H1 (cell line): ENCODE data around the gene LPXN. TPM values are rescaled to one million over a fixed set of nuclear protein-coding genes. Genes with fewer than 3 reads are reported as not detected.

Source experiments
- CTCF ChIA-PET: fragments of 300-600 bp; sonication (Branson Sonifier 250); formaldehyde crosslinking; loops from one replicate; lab custom pipeline; 2021; ENCODE audit not compliant: partially characterized antibody; lab: Charles Lee
- POLR2A ChIA-PET: fragments of 300-600 bp; sonication (Branson Sonifier 250); formaldehyde crosslinking; loops from one replicate; lab custom pipeline; 2021; ENCODE audit warnings: inconsistent platforms; ENCODE audit not compliant: partially characterized antibody; lab: Charles Lee
- DNase-seq, 2 experiments: peaks; one replicate each; pipeline versions ENCODE4 v3.0.0 to v3.0.0-alpha.2; 2010 to 2022; ENCODE audit warnings: low spot score in 2 of 2, low read depth in 1 of 2, mixed read lengths in 1 of 2
- FAIRE-seq: peaks from 2 replicates; lab custom pipeline; 2011; peaks lifted over from hg19 to GRCh38; lab: Jason Lieb, UNC
- H2AFZ ChIP-seq: 2 replicates; pipeline ENCODE4 v1.8.1; 2012; ENCODE audit warnings: low read length, inconsistent platforms
- H2AK5ac ChIP-seq: 2 replicates; pipeline ENCODE4 v1.6.1; 2013; ENCODE audit warnings: low read depth, low read length
- H2BK120ac ChIP-seq: replicated peaks from 2 replicates; pipeline ENCODE3; 2013; ENCODE audit warnings: low read depth, low read length, inconsistent platforms
- H2BK12ac ChIP-seq: 2 replicates; pipeline ENCODE4 v1.6.1; 2013; ENCODE audit warnings: low read depth, low read length
- H2BK15ac ChIP-seq: 2 replicates; pipeline ENCODE4 v1.6.1; 2013; ENCODE audit warnings: low read length
- H2BK20ac ChIP-seq: 2 replicates; pipeline ENCODE4 v1.6.1; 2013; ENCODE audit warnings: low read length
- H2BK5ac ChIP-seq: 2 replicates; pipeline ENCODE4 v1.6.1; 2013; ENCODE audit warnings: low read depth, low read length
- H3K14ac ChIP-seq: 2 replicates; pipeline ENCODE4 v1.6.1; 2013; ENCODE audit warnings: inconsistent platforms; ENCODE audit not compliant: insufficient read length
- H3K18ac ChIP-seq: 2 replicates; pipeline ENCODE4 v1.6.1; 2013; ENCODE audit warnings: low read length; ENCODE audit errors: extremely low read depth
- H3K23ac ChIP-seq: 2 replicates; pipeline ENCODE4 v1.6.1; 2013; ENCODE audit warnings: inconsistent platforms; ENCODE audit not compliant: insufficient read length
- H3K23me2 ChIP-seq: 2 replicates; pipeline ENCODE4 v1.6.1; 2013; ENCODE audit warnings: low read depth, low read length
- H3K27ac ChIP-seq: 2 replicates; pipeline ENCODE4 v1.6.1; 2011; ENCODE audit warnings: low read depth, low read length, inconsistent platforms
- H3K27me3 ChIP-seq, 4 experiments: replicated peaks in 1 of 4; 1 replicate in 1 of 4; 2 replicates in 3 of 4; pipeline versions ENCODE4 v1.6.1 to v1.8.1; 2011 to 2013; ENCODE audit warnings: low read length in 3 of 4, mild to moderate bottlenecking in 3 of 4, inconsistent platforms in 2 of 4, mixed read lengths in 2 of 4, moderate library complexity in 1 of 4; ENCODE audit not compliant: control insufficient read depth in 3 of 4, insufficient read depth in 3 of 4; ENCODE audit errors: extremely low read depth in 1 of 4
- H3K36me3 ChIP-seq, 4 experiments: 2 replicates each; pipeline versions ENCODE4 v1.6.1 to v1.8.1; 2011 to 2013; ENCODE audit warnings: mild to moderate bottlenecking in 4 of 4, low read length in 3 of 4, moderate library complexity in 2 of 4, control low read depth in 1 of 4, inconsistent platforms in 1 of 4; ENCODE audit not compliant: insufficient read depth in 4 of 4, control insufficient read depth in 2 of 4
- H3K4ac ChIP-seq: replicated peaks from 2 replicates; pipeline ENCODE3; 2013; ENCODE audit warnings: low read length, low read depth, mixed read lengths, inconsistent platforms; ENCODE audit not compliant: insufficient read length
- H3K4me1 ChIP-seq, 4 experiments: replicated peaks in 1 of 4; 1 replicate in 1 of 4; 2 replicates in 3 of 4; pipeline versions ENCODE4 v1.6.1 to v1.8.1; 2011 to 2013; ENCODE audit warnings: low read length in 3 of 4, inconsistent platforms in 2 of 4, mixed read lengths in 1 of 4; ENCODE audit not compliant: insufficient read depth in 4 of 4, control insufficient read depth in 3 of 4
- H3K4me2 ChIP-seq, 2 experiments: 2 replicates each; pipeline versions ENCODE4 v1.6.1 to v1.8.1; 2011 to 2013; ENCODE audit warnings: low read depth in 2 of 2, low read length in 2 of 2, control low read depth in 1 of 2, inconsistent platforms in 1 of 2, mild to moderate bottlenecking in 1 of 2; ENCODE audit not compliant: insufficient read depth in 1 of 2
- H3K4me3 ChIP-seq, 4 experiments: fragments of 200-600, 300-600 bp in 1 of 4; sonication (generic), shearing (Covaris generic), sonication (Bioruptor Twin) in 1 of 4; 2 replicates each; pipeline versions ENCODE4 v1.5.1 to v1.8.1; 2011 to 2016; ENCODE audit warnings: low read length in 4 of 4, low read depth in 3 of 4, control low read depth in 2 of 4, inconsistent platforms in 2 of 4, mild to moderate bottlenecking in 2 of 4, mixed read lengths in 1 of 4, moderate library complexity in 1 of 4; ENCODE audit not compliant: insufficient read depth in 2 of 4; ENCODE audit errors: extremely low read depth in 1 of 4
- H3K56ac ChIP-seq: replicated peaks from 2 replicates; pipeline ENCODE3; 2013; ENCODE audit warnings: low read depth, mild to moderate bottlenecking, mixed read lengths, low read length, inconsistent platforms; ENCODE audit not compliant: insufficient read length
- H3K79me1 ChIP-seq: 2 replicates; pipeline ENCODE4 v1.6.1; 2013; ENCODE audit warnings: low read depth, low read length, control low read depth
- H3K79me2 ChIP-seq, 2 experiments: 2 replicates each; pipeline versions ENCODE4 v1.6.1 to v1.8.1; 2012 to 2013; ENCODE audit warnings: low read length in 2 of 2, mild to moderate bottlenecking in 2 of 2, inconsistent platforms in 1 of 2; ENCODE audit not compliant: insufficient read depth in 2 of 2, control insufficient read depth in 1 of 2
- H3K9ac ChIP-seq, 4 experiments: replicated peaks in 1 of 4; 1 replicate in 1 of 4; 2 replicates in 3 of 4; pipeline versions ENCODE4 v1.6.1 to v1.8.1; 2011 to 2013; ENCODE audit warnings: low read depth in 3 of 4, low read length in 3 of 4, control low read depth in 2 of 4, mild to moderate bottlenecking in 2 of 4, moderate library complexity in 2 of 4, inconsistent platforms in 1 of 4; ENCODE audit errors: extremely low read depth in 1 of 4
- H3K9me3 ChIP-seq, 2 experiments: 2 replicates each; pipeline versions ENCODE4 v1.6.1 to v1.8.1; 2012 to 2013; ENCODE audit warnings: mild to moderate bottlenecking in 2 of 2, moderate library complexity in 2 of 2, control low read depth in 1 of 2, inconsistent platforms in 1 of 2, low read depth in 1 of 2, low read length in 1 of 2, mixed read lengths in 1 of 2; ENCODE audit not compliant: insufficient read depth in 2 of 2
- H4K20me1 ChIP-seq, 2 experiments: replicated peaks in 1 of 2; 2 replicates each; pipeline versions ENCODE3 to v1.8.1; 2011 to 2013; ENCODE audit warnings: inconsistent platforms in 2 of 2, low read length in 2 of 2, mild to moderate bottlenecking in 1 of 2; ENCODE audit not compliant: insufficient read depth in 2 of 2, control insufficient read depth in 1 of 2
- H4K5ac ChIP-seq: 2 replicates; pipeline ENCODE4 v1.6.1; 2013; ENCODE audit warnings: low read length, low read depth, mixed read lengths, inconsistent platforms; ENCODE audit not compliant: insufficient read length
- H4K8ac ChIP-seq: 2 replicates; pipeline ENCODE4 v1.8.0; 2013; ENCODE audit warnings: mild to moderate bottlenecking, moderate library complexity, low read length, inconsistent platforms; ENCODE audit not compliant: insufficient read depth; ENCODE audit errors: extremely low read depth
- H4K91ac ChIP-seq: replicated peaks from 2 replicates; pipeline ENCODE3; 2013; ENCODE audit warnings: low read length, mixed read lengths, inconsistent platforms; ENCODE audit not compliant: insufficient read length
- EGR1 ChIP-seq: IDR thresholded peaks from 2 replicates; pipeline ENCODE4 v1.6.1; 2011; ENCODE audit warnings: low read depth, low read length, borderline replicate concordance
- EZH2 ChIP-seq: fragments of 200-600 bp; sonication (generic); IDR thresholded peaks from 2 replicates; pipeline ENCODE4 v1.7.1; 2012; ENCODE audit warnings: low read depth, mild to moderate bottlenecking, moderate library complexity, low read length, inconsistent platforms; ENCODE audit not compliant: severe bottlenecking
- FOSL1 ChIP-seq: IDR thresholded peaks from 2 replicates; pipeline ENCODE4 v1.6.1; 2011; ENCODE audit warnings: mild to moderate bottlenecking, low read depth, low read length, moderate library complexity; ENCODE audit not compliant: insufficient read depth
- POU5F1 ChIP-seq: IDR thresholded peaks from 2 replicates; pipeline ENCODE4 v1.6.1; 2011; ENCODE audit warnings: low read depth, mild to moderate bottlenecking, low read length, moderate library complexity
- RFX5 ChIP-seq: IDR thresholded peaks from 2 replicates; pipeline ENCODE4 v1.6.1; 2011; ENCODE audit warnings: low read depth, low read length, improper control_type of control experiment, borderline replicate concordance
- SIN3A ChIP-seq, 2 experiments: IDR thresholded peaks in 1 of 2; conservative IDR thresholded peaks in 1 of 2; 2 replicates each; pipeline ENCODE4 v1.6.1; 2011 to 2012; ENCODE audit warnings: low read length in 2 of 2, improper control_type of control experiment in 1 of 2, low read depth in 1 of 2, mild to moderate bottlenecking in 1 of 2
- SIRT6 ChIP-seq: IDR thresholded peaks from one replicate; pipeline ENCODE4 v1.7.1; 2012; ENCODE audit warnings: low read length, inconsistent platforms
- SP1 ChIP-seq: IDR thresholded peaks from 2 replicates; pipeline ENCODE4 v1.6.1; 2011; ENCODE audit warnings: low read depth, low read length
- SP2 ChIP-seq: IDR thresholded peaks from 2 replicates; pipeline ENCODE4 v1.6.1; 2012; ENCODE audit warnings: mild to moderate bottlenecking, low read length, inconsistent platforms
- SRF ChIP-seq: IDR thresholded peaks from 2 replicates; pipeline ENCODE4 v1.6.1; 2011; ENCODE audit warnings: mild to moderate bottlenecking, low read depth, low read length, moderate library complexity
- TEAD4 ChIP-seq: IDR thresholded peaks from 2 replicates; pipeline ENCODE4 v1.6.1; 2012; ENCODE audit warnings: low read depth, low read length, inconsistent platforms, mixed read lengths
- ZNF274 ChIP-seq: IDR thresholded peaks from 2 replicates; pipeline ENCODE4 v1.7.0; 2012; ENCODE audit warnings: low read length, borderline replicate concordance; ENCODE audit errors: extremely low read depth
- polyA plus RNA-seq, 7 experiments: library from polyadenylated mRNA; depleted of rRNA in 3 of 7; stranded (reverse) in 5 of 7; unstranded in 2 of 7; fragments of >200 nt in 5 of 7; fragments of 200-250 nt in 2 of 7; gene quantifications; 1 replicate in 5 of 7; 2 replicates in 1 of 7; 4 replicates in 1 of 7; pipeline versions ENCODE4 v1.2.1 to v1.2.3, GENCODE V29; 2011 to 2013; ENCODE audit warnings: missing spikeins in 2 of 7, mixed read lengths in 2 of 7
- total RNA-seq: library from RNA; stranded (reverse); fragmentation: NEBNext Ultra II Directional; extraction: Animal tissue kit (Norgen Biotek cat#: 25700); gene quantifications from 2 replicates; pipeline ENCODE4 v1.2.1, GENCODE V29; 2021
- TF ChIP-seq, protein P1 (sequence below): IDR thresholded peaks from 2 replicates; pipeline ENCODE4 v1.6.1; 2011; ENCODE audit warnings: low read depth, mild to moderate bottlenecking, low read length; ENCODE audit not compliant: insufficient read depth
- TF ChIP-seq, protein P2 (sequence below): IDR thresholded peaks from 2 replicates; pipeline ENCODE4 v1.6.1; 2011; ENCODE audit warnings: low read length, improper control_type of control experiment

LPXN gene
- total and polyA plus RNA-seq, 2 of the 8 experiments (the other 6 are each of a cell fraction or from before 2014, with no cell fraction given), result 1.4 to 2.7 TPM

DNA sequence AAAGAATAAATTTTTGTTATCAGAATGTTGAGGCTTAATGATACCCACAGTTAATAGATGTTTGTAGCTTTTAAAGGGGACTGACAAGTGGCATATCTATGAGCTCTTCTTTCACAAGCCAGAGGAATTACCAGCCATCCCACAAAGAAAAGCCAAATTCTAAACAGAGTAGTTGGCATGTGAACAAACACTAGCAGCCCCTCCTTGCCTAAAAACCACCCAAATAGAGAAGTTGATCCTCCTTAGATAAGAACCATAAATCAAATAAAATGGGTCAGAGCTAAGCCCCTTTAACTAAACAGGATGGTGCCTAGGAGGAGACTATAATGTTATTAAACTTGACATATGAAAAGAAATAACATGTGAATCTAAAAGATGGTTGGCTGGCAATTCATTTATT lies 11.4 kb downstream of the LPXN start:
- TF ChIP-seq ZNF274 (no peak), SIRT6 (no peak), TEAD4 (no peak), SIN3A (conservative IDR thresholded peaks at IDR 0.05 in 1 of 2, IDR thresholded peaks at IDR 0.05 in 1 of 2; ENCODE audit: low read depth in 1 of 2, low read length in 2 of 2) (no peak), SP1 (no peak), EGR1 (no peak), RFX5 (no peak), FOSL1 (no peak), POU5F1 (no peak), SP2 (no peak), SRF (no peak), EZH2 (no peak)
- TF ChIP-seq, protein P1, sequence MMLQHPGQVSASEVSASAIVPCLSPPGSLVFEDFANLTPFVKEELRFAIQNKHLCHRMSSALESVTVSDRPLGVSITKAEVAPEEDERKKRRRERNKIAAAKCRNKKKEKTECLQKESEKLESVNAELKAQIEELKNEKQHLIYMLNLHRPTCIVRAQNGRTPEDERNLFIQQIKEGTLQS, result no peak
- TF ChIP-seq, protein P2, sequence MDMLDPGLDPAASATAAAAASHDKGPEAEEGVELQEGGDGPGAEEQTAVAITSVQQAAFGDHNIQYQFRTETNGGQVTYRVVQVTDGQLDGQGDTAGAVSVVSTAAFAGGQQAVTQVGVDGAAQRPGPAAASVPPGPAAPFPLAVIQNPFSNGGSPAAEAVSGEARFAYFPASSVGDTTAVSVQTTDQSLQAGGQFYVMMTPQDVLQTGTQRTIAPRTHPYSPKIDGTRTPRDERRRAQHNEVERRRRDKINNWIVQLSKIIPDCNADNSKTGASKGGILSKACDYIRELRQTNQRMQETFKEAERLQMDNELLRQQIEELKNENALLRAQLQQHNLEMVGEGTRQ, result no peak
- no peaks in the 10 kb centered on the region for H3K79me1 ChIP-seq
- no peak overlapping the region for H3K56ac ChIP-seq
- ChIA-PET CTCF (interaction anchor here (1.0 to 2.3 kb wide), 3 partner anchors 13 to 66 kb away, joined by 3 to 7 read pairs (median 3); no protein-coding TSS in a partner anchor), POLR2A (no interaction called here)
- H2BK12ac ChIP-seq, result no peak overlapping the region
- no peaks in the 10 kb centered on the region for H3K9me3 ChIP-seq
- no peak overlapping the region for H2BK5ac ChIP-seq
- H3K9ac ChIP-seq, result no peak overlapping the region
- no peak overlapping the region for H3K27ac ChIP-seq
- H3K14ac ChIP-seq, result no peak overlapping the region
- H3K27me3 ChIP-seq, result no peaks in the 10 kb centered on the region
- no peak overlapping the region for H2AFZ ChIP-seq
- no peaks in the 10 kb centered on the region for H3K4me1 ChIP-seq
- H4K20me1 ChIP-seq, result no peaks in the 10 kb centered on the region
- no peak overlapping the region for H3K4me3 ChIP-seq
- no peak for DNase-seq
- no peak overlapping the region for H3K4me2 ChIP-seq
- H2AK5ac ChIP-seq, result no peak overlapping the region
- no peak overlapping the region for H4K91ac ChIP-seq
- no peak overlapping the region for H3K4ac ChIP-seq
- H4K5ac ChIP-seq, result no peak overlapping the region
- H3K23ac ChIP-seq, result no peak overlapping the region
- H2BK15ac ChIP-seq, result no peak overlapping the region
- H4K8ac ChIP-seq, result no peak overlapping the region
- H3K23me2 ChIP-seq, result no peaks in the 10 kb centered on the region
- H3K79me2 ChIP-seq, result no peaks in the 10 kb centered on the region
- no peak overlapping the region for H2BK120ac ChIP-seq
- no peaks in the 10 kb centered on the region for H3K36me3 ChIP-seq
- no peak for FAIRE-seq
- H2BK20ac ChIP-seq, result no peak overlapping the region
- H3K18ac ChIP-seq, result no peak overlapping the region
